GM12801 (cell line): Measurements from ENCODE around the gene GSTA3.

Source experiments
- TF ChIP-seq, protein P1 (sequence below): IDR thresholded peaks from one replicate; pipeline ENCODE4 v1.5.1; 2011; ENCODE audit warnings: control low read depth; ENCODE audit not compliant: insufficient read length; ENCODE audit errors: extremely low read depth

Gene GSTA3

DNA sequence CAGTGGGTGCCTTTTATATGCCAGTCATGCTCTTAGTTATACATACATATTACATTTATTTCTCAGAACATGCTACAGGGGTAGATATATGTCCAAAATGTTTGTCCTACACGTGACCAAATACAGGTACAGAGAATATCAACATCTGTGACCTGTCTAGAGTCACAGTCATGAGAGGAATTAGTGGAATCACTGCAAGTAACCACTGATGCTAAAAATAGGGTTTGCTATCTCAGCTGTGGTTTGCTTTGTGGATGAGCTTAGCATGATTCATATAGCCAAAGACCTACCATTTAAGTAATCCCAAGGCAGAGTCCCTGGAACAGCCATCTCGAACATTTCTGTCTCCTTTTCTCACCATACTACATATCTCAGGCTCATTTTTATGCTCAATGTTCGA lies 32.3 kb downstream of the GSTA3 start:
- TF ChIP-seq, protein P1, sequence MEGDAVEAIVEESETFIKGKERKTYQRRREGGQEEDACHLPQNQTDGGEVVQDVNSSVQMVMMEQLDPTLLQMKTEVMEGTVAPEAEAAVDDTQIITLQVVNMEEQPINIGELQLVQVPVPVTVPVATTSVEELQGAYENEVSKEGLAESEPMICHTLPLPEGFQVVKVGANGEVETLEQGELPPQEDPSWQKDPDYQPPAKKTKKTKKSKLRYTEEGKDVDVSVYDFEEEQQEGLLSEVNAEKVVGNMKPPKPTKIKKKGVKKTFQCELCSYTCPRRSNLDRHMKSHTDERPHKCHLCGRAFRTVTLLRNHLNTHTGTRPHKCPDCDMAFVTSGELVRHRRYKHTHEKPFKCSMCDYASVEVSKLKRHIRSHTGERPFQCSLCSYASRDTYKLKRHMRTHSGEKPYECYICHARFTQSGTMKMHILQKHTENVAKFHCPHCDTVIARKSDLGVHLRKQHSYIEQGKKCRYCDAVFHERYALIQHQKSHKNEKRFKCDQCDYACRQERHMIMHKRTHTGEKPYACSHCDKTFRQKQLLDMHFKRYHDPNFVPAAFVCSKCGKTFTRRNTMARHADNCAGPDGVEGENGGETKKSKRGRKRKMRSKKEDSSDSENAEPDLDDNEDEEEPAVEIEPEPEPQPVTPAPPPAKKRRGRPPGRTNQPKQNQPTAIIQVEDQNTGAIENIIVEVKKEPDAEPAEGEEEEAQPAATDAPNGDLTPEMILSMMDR: no peak

DNA sequence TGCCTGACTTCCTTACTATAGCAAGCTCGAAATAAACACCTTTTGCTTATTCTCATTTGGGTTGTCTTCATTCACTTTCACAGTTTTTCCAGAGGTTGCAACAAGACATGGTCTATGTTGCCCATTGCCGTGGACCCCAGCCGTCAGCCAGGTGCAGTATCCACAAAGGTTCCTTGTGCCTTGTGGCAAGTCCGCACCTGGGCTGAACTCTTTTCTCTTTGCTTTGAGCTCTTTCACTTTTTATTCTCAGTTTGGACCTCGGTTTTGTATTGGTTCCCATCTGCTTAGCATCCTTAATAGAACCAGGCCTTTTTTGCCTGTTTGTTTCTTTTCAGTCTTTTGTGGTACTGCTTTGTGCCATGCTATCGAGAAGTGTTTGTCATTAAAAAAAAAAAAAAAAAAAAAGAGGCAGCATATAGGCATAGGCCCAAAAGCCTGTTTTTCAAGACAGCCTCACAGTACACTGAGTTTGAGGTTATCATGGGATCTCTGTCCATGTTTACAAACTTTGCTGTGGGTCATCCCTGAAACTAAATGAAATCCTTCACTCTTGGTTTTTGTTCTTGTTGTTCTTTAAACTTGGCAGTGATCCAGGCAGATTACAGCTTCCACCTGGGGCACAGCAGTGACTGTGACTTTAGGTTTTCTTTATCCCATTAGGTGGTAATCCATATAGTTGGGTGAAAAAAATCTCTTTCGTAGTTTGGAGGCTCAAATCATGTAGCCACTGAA lies 33.3 kb downstream of the GSTA3 start:
- TF ChIP-seq, protein P1: no peak

DNA sequence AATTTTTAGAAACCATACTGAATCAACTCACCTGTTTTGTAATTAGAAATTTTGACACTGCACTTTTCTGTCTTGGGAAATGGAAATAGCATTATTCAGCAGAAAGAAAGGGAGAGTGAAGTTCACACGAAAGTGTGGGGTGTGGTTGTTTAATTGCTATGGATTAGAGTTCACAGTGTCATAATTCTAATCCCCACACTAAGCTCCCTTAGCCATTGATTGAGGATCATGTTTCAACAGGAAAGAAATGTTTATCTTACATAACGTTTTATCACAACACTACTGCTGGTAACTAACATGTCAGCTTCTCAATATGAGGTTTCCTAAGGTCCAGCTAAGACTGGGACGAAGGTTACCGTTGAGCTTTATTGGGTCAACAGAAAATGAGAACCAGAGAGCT lies 37.5 kb downstream of the GSTA3 start:
- TF ChIP-seq, protein P1: no peak

DNA sequence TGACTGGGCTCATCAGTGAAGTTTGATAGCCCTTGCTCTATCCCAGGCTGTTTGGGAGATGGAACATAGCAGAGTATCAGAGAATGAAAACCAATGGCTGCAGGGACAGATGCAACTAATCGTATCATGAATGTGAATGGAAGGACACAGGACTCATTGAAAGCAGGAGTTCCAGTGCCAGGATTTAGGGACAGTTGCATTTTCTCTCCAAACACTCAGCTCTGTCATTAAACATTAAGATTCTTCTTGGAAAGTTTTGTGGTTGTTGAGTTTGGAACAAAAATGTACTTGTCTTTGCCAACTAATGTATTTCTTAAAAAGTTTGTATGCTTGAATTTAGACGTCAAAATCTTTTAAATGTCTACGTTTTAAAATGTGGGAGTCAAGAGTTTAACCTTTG lies 37.9 kb downstream of the GSTA3 start:
- TF ChIP-seq, protein P1: no peak

DNA sequence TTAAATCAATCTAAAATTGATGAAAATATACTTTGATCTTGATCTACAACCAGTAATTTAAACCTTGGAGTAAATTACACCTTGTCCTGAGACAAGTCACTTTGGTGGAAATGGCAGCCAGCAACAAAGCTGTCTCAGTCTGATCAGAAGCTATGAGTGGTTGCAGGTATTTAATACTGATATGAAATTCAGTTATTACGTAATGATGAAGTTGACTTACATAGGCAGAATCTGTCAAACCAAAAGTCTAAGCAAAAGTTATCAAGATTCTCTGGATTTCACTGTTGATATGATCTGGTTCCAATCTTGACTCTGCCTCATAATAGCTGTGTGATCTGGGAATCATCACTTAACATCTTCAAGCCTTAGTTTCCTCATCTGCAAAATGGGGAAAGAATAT lies 41.3 kb downstream of the GSTA3 start:
- TF ChIP-seq, protein P1: no peak

DNA sequence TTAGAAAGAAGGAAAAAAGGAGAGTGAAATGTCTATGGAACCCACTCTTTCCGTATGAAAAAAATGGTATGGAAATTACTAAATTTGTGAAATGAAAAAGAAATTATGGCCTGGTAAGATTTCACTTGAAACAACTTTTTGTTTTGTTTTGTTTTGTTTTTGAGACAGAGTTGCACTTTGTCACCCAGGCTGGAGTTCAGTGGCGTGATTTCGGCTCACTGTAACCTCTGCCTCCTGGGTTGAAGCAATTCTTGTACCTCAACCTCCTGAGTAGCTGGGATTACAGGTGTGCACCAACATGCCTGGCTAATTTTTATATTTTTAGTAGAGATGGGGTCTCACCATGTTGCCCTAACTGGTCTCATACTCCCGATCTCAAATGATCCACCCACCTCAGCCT lies 51.1 kb downstream of the GSTA3 start:
- TF ChIP-seq, protein P1: no peak

DNA sequence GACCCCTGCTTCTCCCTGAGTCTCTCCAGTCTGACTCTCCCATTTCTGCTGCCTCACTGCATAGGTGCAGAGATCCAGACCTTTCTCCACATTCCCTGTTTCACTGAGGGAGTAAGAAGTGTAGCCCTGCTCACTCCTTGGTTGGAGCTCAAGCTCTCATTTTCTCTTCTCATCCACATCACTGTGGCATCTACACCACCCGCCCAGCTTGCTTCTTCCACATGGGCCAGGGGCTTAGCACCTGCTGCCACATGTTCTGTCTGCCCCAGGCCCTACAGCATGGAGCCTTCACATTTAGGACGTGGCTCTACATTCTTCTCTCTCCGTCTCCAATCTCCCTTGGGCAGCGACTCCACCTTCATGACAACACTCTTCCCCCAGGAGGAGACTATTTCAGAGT lies 60.4 kb downstream of the GSTA3 start:
- TF ChIP-seq, protein P1: no peak
